Right lobe of liver (tissue), 6 donors: ENCODE measurements around the gene KRT76. TPM values are rescaled to one million over a fixed set of nuclear protein-coding genes. Genes with fewer than 3 reads are reported as not detected.

Experiments used
- ATAC-seq, 4 donors: fragments of 200-7000 bp; cut with Tn5 transposase; one replicate each; pipeline ENCODE4 v1.9.1; 2020; ENCODE audit warnings: mild to moderate bottlenecking in 4 of 4, moderate library complexity in 4 of 4
- DNase-seq, 3 donors: peaks; one replicate each; pipeline ENCODE4 v3.0.0-alpha.2; 2020
- H3K27ac ChIP-seq, 3 donors: fragments of 200-600 bp; one replicate each; pipeline ENCODE4 v1.8.0; 2022
- H3K27me3 ChIP-seq, 2 donors: fragments of 200-600 bp; one replicate each; pipeline ENCODE4 v1.8.0; 2022
- H3K36me3 ChIP-seq, 4 donors: fragments of 200-600 bp; sonication (generic) in 1 of 4; one replicate each; pipeline versions ENCODE4 v1.5.1 to v1.8.0; 2017 to 2022; ENCODE audit warnings: control low read depth in 1 of 4
- H3K4me1 ChIP-seq, 4 donors: fragments of 200-600 bp; sonication (generic) in 1 of 4; one replicate each; pipeline versions ENCODE4 v1.5.1 to v1.8.0; 2017 to 2022; ENCODE audit warnings: control low read depth in 1 of 4
- H3K4me3 ChIP-seq, 3 donors: fragments of 200-600 bp; one replicate each; pipeline ENCODE4 v1.8.0; 2022
- H3K9me3 ChIP-seq, 4 donors: fragments of 200-600 bp; sonication (generic) in 1 of 4; one replicate each; pipeline versions ENCODE4 v1.5.1 to v1.8.0; 2017 to 2022; ENCODE audit warnings: control low read depth in 1 of 4
- POLR2A ChIP-seq: fragments of 450-650 bp; IDR thresholded peaks from one replicate; pipeline ENCODE4 v1.6.1; 2017; ENCODE audit warnings: antibody characterized with exemption, mild to moderate bottlenecking
- WGBS: methylation state at CpG from one replicate; pipeline ENCODE4 v1.1.6; 2018; ENCODE audit warnings: low coverage, low lambda C conversion rate; ENCODE audit not compliant: insufficient coverage; ENCODE audit errors: missing lambda C conversion rate; 5-methylcytosine and 5-hydroxymethylcytosine counted together
- intact Hi-C, 2 donors: fragments of 100-400 bp; cut with DNase I; formaldehyde crosslinking; loops; one replicate each; pipeline versions ENCODE4 v1.11.2 to v1.14.1; 2022
- total RNA-seq, 6 experiments: library from RNA; depleted of rRNA in 2 of 6; stranded (reverse); fragments of >200 nt in 2 of 6; fragmentation: NEBNext Ultra II Directional in 3 of 6; extraction: Animal tissue kit (Norgen Biotek cat#: 25700) in 3 of 6; gene quantifications; one replicate each; pipeline versions ENCODE4 v1.1.0 to v1.2.4, GENCODE V29; 2016 to 2023
- TF ChIP-seq, protein P1 (sequence below), 4 donors: fragments of 200-600 bp in 3 of 4; fragments of 450-650 bp in 1 of 4; IDR thresholded peaks; one replicate each; pipeline versions ENCODE4 v1.5.1 to v1.8.0; 2016 to 2022; ENCODE audit warnings: antibody characterized with exemption in 4 of 4, mild to moderate bottlenecking in 2 of 4
- donor health status: DM: no; HTN: yes; CAD: no.
- donor health status: DM: no; HTN: no; CAD: no.
- donor health status: DM: no; HTN: no; CAD: no.
- donor health status: DM: no; HTN: yes; CAD: no.
- donor health status: DM: no; HTN: yes; CAD: no.

Gene KRT76
- total RNA-seq, 6 experiments from 2014 or later, result not detected

DNA sequence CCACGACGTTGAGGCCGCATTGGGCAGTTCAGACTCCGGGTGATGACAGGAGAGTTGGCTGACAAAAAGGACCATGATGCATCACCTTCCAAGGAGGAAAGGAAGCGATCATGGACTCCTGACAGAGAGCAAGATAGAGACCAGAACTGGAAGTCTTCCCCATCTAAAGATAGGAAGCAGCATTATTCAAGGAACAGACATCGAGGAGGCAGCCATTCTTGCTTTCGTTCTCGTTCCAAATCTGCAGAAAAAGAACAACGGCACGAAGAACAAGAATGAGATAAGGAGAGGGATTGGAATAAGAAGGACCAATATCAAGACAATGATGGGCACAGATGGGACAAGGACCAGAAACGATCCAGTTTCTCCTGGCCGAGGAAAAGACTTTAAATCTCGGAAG is 46.8 kb downstream of the KRT76 start:
- WGBS, result 47% methylated on average over 12 of the region's 13 CpGs
- no peaks in the 10 kb centered on the region for H3K27me3 ChIP-seq
- no peak for ATAC-seq

DNA sequence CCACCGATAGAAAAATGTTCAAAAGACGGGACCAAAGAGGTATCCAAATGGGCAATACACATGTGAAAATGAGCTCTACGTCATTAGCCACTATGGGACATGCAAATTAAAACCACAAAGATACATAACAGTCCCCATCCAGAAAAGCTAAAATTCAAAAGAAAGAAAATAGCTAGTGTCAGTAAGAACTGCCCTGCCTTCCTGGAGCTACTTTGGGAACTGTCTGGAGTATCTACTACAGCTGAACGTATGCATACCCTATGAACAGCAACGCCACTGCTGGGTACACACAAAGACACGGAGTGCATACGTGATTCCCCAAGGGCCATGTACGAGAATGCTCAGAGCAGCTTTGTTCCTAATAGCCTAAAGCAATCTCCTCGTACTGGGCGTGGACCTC is 48.0 kb downstream of the KRT76 start:
- DNase-seq (no peak), ATAC-seq (no peak)
- Histone ChIP-seq H3K36me3 (no peaks in the 10 kb centered on the region), H3K27ac (no peak overlapping the region), H3K4me1 (no peaks in the 10 kb centered on the region), H3K27me3 (no peaks in the 10 kb centered on the region), H3K4me3 (no peak overlapping the region), H3K9me3 (no peaks in the 10 kb centered on the region)
- WGBS, result 50% methylated on average over 8 of the region's 10 CpGs
- TF ChIP-seq, protein P1, sequence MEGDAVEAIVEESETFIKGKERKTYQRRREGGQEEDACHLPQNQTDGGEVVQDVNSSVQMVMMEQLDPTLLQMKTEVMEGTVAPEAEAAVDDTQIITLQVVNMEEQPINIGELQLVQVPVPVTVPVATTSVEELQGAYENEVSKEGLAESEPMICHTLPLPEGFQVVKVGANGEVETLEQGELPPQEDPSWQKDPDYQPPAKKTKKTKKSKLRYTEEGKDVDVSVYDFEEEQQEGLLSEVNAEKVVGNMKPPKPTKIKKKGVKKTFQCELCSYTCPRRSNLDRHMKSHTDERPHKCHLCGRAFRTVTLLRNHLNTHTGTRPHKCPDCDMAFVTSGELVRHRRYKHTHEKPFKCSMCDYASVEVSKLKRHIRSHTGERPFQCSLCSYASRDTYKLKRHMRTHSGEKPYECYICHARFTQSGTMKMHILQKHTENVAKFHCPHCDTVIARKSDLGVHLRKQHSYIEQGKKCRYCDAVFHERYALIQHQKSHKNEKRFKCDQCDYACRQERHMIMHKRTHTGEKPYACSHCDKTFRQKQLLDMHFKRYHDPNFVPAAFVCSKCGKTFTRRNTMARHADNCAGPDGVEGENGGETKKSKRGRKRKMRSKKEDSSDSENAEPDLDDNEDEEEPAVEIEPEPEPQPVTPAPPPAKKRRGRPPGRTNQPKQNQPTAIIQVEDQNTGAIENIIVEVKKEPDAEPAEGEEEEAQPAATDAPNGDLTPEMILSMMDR (IDR thresholded peaks at IDR 0.05), result no peak
- no peak for TF ChIP-seq POLR2A
- intact Hi-C loops, result no loop called here

More for the DNA sequence above, 46.8 kb downstream of the KRT76 start:
- Histone ChIP-seq H3K36me3 (no peaks in the 10 kb centered on the region), H3K4me3 (no peak overlapping the region), H3K4me1 (no peaks in the 10 kb centered on the region), H3K9me3 (no peaks in the 10 kb centered on the region), H3K27ac (no peak overlapping the region)
- no peak for TF ChIP-seq POLR2A
- TF ChIP-seq, protein P1 (IDR thresholded peaks at IDR 0.05), result no peak
- intact Hi-C loops, result no loop called here
- DNase-seq, result no peak

DNA sequence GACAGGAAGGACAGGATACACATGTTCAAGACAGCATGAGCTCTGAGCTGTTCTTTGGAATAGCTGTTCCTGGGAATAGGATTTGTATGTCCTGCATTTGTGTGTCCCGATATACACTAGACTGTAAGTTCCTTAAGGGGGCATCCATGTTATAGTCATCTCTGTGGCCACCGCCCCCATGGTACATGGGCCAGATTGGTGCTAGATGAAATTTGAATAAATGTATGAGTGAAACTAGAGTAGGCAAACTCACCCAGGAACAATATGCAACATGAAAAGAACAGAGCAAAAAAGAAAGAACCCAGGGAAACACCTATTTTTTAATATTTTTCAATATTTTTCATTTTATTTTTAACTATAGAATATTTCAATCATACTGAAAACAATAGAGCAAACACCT is 48.8 kb downstream of the KRT76 start:
- intact Hi-C loops, result no loop called here
- Histone ChIP-seq H3K27me3 (no peaks in the 10 kb centered on the region), H3K9me3 (no peaks in the 10 kb centered on the region), H3K36me3 (no peaks in the 10 kb centered on the region), H3K27ac (no peak overlapping the region), H3K4me3 (no peak overlapping the region), H3K4me1 (no peaks in the 10 kb centered on the region)
- 72% methylated on average over 2 of the region's 2 CpGs for WGBS
- ATAC-seq, result no peak
- DNase-seq, result no peak
- TF ChIP-seq, protein P1 (IDR thresholded peaks at IDR 0.05), result no peak
- TF ChIP-seq POLR2A, result no peak

DNA sequence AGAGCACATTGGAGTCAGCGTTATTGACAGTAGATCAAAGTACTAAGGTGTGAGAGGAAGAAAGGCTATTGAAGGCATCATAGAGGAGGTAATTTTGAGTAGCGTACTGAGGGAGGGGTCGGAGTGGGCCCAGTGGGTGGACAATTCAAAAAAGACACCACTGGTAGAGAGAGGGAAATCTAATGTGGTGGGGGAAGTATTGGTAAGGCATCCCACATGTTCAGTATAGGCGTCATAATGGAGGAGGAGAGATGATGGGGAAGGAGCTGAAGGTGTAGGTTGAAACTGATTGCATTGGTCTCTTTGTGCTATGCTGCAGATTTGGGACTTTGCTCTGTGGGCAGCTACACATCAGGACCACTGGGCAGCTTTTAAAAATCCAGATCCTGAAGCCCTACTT is 50.1 kb downstream of the KRT76 start:
- Histone ChIP-seq H3K27me3 (no peaks in the 10 kb centered on the region), H3K36me3 (no peaks in the 10 kb centered on the region), H3K4me1 (no peaks in the 10 kb centered on the region), H3K4me3 (no peak overlapping the region), H3K9me3 (no peaks in the 10 kb centered on the region), H3K27ac (no peak overlapping the region)
- 48% methylated on average over 4 of the region's 4 CpGs for WGBS
- ATAC-seq (no peak), DNase-seq (no peak)
- intact Hi-C loops, result no loop called here
- TF ChIP-seq, protein P1 (IDR thresholded peaks at IDR 0.05), result no peak
- no peak for TF ChIP-seq POLR2A

DNA sequence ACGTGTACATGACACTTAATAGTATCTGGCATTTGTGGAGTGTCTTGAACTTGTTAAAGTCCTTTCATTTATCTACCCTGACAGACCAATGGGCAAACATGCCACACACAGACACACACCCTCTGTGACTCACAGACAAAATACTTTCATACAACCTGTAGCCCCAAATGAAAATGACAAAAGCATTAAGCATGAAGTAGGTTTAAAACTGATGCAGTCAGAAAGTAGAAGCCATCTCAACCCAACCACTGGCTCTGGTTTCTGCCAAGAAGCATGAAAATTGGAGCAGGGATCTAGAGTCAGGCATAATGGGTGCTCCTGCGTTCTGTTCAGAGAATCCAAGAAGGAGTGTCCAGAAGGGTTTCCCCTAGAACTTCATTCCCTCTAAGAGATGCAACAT is 50.7 kb downstream of the KRT76 start:
- H3K9me3 ChIP-seq, result no peaks in the 10 kb centered on the region
- intact Hi-C loops, result no loop called here

More for the DNA sequence above, 50.7 kb downstream of the KRT76 start:
- DNase-seq (no peak), ATAC-seq (no peak)
- no peak overlapping the region for H3K27ac ChIP-seq
- TF ChIP-seq, protein P1 (IDR thresholded peaks at IDR 0.05), result no peak
- TF ChIP-seq POLR2A, result no peak
- 20% methylated on average over 2 of the region's 2 CpGs for WGBS
- H3K4me1 ChIP-seq, result no peaks in the 10 kb centered on the region
- H3K27me3 ChIP-seq, result no peaks in the 10 kb centered on the region
- H3K36me3 ChIP-seq, result no peaks in the 10 kb centered on the region
- H3K4me3 ChIP-seq, result no peak overlapping the region
